ENCODE results near the gene FMNL2. TPM values are rescaled to one million over a fixed set of nuclear protein-coding genes. Genes with fewer than 3 reads are reported as not detected.

The FMNL2 gene
- total RNA-seq, 4 donors from 2014 or later = 23.5 to 28.0 (median 23.8) TPM

DNA sequence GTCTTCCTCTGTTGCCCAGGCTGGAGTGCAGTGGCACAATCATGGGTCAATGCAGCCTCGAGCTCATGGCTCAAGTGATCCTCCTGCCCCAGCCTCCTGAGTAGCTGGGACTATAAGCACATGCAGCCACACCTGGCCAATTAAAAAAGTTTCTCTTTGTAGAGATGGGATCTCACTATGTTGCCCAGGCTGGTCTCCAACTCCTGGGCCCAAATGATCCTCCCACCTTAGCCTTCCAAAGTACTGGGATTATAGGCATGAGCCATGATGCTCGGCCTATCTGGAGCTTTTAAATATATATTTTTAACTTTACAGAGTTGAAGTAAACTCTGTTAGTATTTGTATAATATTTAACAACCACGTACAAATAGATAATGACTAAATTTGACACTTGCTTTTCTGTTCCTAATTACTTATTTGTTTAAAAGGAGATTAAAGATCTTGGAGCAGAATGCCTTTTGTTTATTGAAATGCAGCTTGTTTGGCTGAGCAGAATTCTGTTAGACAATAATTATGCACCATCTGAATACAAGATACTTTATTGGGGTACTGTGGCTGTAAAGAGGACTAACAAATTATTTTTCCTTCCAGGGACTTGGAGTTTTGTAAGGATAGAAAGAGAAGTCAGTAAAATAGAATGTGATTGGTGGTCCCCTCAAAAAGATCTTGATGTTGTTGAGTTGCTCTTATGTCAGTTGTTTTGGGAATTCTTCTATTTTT lies 175.0 kb downstream of the FMNL2 start:
- 79% methylated on average over 3 of the region's 3 CpGs for WGBS
- Histone ChIP-seq H3K4me3 (no peak overlapping the region), H3K27me3 (no peaks in the 10 kb centered on the region), H3K36me3 (no peaks in the 10 kb centered on the region), H3K9me3 (no peaks in the 10 kb centered on the region), H3K4me1 (peaks cover 0 to 8% (median 7%) of the 10 kb centered on the region in 4 donors), H3K27ac (replicated peaks in 1 of 4) (no peak overlapping the region)
- TF ChIP-seq POLR2A (IDR thresholded peaks at IDR 0.05; ENCODE audit: low read depth) = no peak
- TF ChIP-seq, protein P1, sequence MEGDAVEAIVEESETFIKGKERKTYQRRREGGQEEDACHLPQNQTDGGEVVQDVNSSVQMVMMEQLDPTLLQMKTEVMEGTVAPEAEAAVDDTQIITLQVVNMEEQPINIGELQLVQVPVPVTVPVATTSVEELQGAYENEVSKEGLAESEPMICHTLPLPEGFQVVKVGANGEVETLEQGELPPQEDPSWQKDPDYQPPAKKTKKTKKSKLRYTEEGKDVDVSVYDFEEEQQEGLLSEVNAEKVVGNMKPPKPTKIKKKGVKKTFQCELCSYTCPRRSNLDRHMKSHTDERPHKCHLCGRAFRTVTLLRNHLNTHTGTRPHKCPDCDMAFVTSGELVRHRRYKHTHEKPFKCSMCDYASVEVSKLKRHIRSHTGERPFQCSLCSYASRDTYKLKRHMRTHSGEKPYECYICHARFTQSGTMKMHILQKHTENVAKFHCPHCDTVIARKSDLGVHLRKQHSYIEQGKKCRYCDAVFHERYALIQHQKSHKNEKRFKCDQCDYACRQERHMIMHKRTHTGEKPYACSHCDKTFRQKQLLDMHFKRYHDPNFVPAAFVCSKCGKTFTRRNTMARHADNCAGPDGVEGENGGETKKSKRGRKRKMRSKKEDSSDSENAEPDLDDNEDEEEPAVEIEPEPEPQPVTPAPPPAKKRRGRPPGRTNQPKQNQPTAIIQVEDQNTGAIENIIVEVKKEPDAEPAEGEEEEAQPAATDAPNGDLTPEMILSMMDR (IDR thresholded peaks at IDR 0.05) = no peak
- no peak for TF ChIP-seq POLR2AphosphoS5 (IDR thresholded peaks at IDR 0.05)
- no peak for TF ChIP-seq EP300 (IDR thresholded peaks at IDR 0.05)
- no peak for DNase-seq (ENCODE audit: extremely low spot score)
- intact Hi-C loops (cut with DNase I) = no loop called here

DNA sequence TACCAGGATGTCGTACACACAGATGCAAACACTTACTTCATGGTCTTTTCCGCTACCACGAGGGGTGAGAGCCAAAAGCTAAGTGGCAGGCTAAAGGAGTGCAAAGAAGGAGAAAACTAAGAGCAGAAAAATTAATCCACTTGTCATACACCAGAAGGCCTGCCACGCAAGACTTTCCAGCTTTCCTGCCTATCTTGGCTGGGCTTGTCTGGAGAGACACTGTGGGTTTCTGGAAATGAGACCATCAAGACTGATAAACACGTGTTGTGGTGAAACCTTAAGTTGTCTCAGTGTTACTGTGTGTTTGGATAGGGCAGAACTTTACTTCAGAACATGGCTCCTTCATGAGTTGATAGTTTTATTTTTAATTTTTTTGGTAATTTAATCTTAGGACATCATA lies 175.6 kb downstream of the FMNL2 start:
- 88% methylated on average over 5 of the region's 5 CpGs for WGBS
- intact Hi-C loops (cut with DNase I) = no loop called here
- Histone ChIP-seq H3K4me1 (peaks cover 0 to 8% (median 7%) of the 10 kb centered on the region in 4 donors), H3K27ac (replicated peaks in 1 of 4) (no peak overlapping the region), H3K9me3 (no peaks in the 10 kb centered on the region), H3K27me3 (no peaks in the 10 kb centered on the region), H3K4me3 (no peak overlapping the region), H3K36me3 (no peaks in the 10 kb centered on the region)
- DNase-seq (ENCODE audit: extremely low spot score) = no peak
- no peak for TF ChIP-seq POLR2A (IDR thresholded peaks at IDR 0.05; ENCODE audit: low read depth)

DNA sequence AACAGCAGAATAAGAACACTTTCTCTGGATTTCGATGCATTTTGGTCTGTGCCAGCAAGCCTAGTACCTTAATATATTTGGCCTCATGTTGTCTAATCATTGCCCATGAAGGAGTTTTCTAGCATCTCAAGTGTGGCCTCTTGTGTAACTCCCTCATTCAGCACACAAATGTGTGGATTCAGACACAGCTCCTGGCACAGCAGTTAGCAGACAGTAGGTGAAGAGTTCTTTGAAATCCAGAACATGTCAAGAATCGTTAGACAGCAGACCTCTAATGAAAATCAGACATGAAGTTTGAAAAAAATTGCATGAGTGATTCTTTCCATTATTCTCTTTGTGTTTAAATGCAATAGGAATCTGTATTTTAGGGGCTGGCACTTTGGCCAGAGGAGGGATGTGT lies 177.0 kb downstream of the FMNL2 start:
- intact Hi-C loops (cut with DNase I) = no loop called here
- 96% methylated on average over 2 of the region's 2 CpGs for WGBS
- no peak for DNase-seq (ENCODE audit: extremely low spot score)

DNA sequence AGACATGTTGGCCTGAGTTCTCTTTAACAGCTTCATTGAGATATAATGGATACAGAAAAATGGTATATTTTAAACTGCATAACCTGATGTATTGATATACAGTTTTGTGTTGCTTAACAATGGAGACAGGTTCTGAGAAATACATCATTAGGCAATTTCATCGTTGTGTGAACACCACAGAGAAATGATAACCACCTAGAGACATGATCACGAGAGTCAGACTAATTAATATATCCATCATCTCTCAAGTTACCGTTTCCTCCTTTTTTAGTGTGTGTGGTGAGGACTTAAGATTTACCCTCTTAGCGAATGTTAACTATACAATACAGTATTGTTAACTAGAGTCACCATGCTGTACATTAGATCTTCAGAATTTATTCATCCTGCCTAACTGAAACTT lies 178.1 kb downstream of the FMNL2 start:
- no peaks in the 10 kb centered on the region for H3K27me3 ChIP-seq
- intact Hi-C loops (cut with DNase I) = no loop called here
- no peak overlapping the region for H3K4me3 ChIP-seq
- TF ChIP-seq POLR2A (IDR thresholded peaks at IDR 0.05; ENCODE audit: low read depth) = no peak
- TF ChIP-seq POLR2AphosphoS5 (IDR thresholded peaks at IDR 0.05) = no peak
- TF ChIP-seq, protein P1 (IDR thresholded peaks at IDR 0.05) = no peak
- no peak for TF ChIP-seq EP300 (IDR thresholded peaks at IDR 0.05)
- DNase-seq (ENCODE audit: extremely low spot score) = no peak
- WGBS = 95% methylated on average over 4 of the region's 4 CpGs
- no peaks in the 10 kb centered on the region for H3K36me3 ChIP-seq
- no peak overlapping the region for H3K27ac ChIP-seq (replicated peaks in 1 of 4)
- peaks cover 0 to 8% (median 7%) of the 10 kb centered on the region in 4 donors for H3K4me1 ChIP-seq
- no peaks in the 10 kb centered on the region for H3K9me3 ChIP-seq

More for the DNA sequence above, 177.0 kb downstream of the FMNL2 start:
- TF ChIP-seq POLR2AphosphoS5 (IDR thresholded peaks at IDR 0.05) (no peak), POLR2A (IDR thresholded peaks at IDR 0.05; ENCODE audit: low read depth) (no peak), EP300 (IDR thresholded peaks at IDR 0.05) (no peak)
- TF ChIP-seq, protein P1 (IDR thresholded peaks at IDR 0.05) = no peak
- H3K27me3 ChIP-seq = no peaks in the 10 kb centered on the region
- H3K4me1 ChIP-seq = peaks cover 0 to 8% (median 7%) of the 10 kb centered on the region in 4 donors
- no peak overlapping the region for H3K27ac ChIP-seq (replicated peaks in 1 of 4)
- H3K36me3 ChIP-seq = no peaks in the 10 kb centered on the region
- no peaks in the 10 kb centered on the region for H3K9me3 ChIP-seq
- H3K4me3 ChIP-seq = no peak overlapping the region

DNA sequence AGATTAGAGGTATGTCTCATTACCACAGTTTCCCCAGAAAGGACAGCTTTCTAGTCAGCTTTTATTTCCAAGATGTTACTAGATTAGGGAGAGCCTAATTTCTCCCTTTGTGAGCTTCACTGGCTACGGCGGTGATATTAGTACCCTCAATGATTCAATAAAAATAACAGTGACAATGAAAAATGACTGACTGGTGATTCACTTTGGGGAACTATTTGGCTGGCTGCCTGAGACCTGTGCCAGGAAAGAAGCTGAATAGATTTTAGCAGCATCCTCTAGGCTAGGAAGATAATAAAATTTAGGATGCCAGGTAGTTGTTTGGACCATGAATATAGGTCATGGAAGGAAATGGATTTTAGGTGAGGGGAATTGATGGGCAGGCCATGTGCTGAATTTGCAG lies 178.7 kb downstream of the FMNL2 start:
- no peak for DNase-seq (ENCODE audit: extremely low spot score)
- intact Hi-C loops (cut with DNase I) = no loop called here
- H3K36me3 ChIP-seq = no peaks in the 10 kb centered on the region
- 32% methylated on average over 2 of the region's 2 CpGs for WGBS
- no peak overlapping the region for H3K27ac ChIP-seq (replicated peaks in 1 of 4)
- TF ChIP-seq POLR2AphosphoS5 (IDR thresholded peaks at IDR 0.05) (no peak), EP300 (IDR thresholded peaks at IDR 0.05) (no peak), POLR2A (IDR thresholded peaks at IDR 0.05; ENCODE audit: low read depth) (no peak)
- TF ChIP-seq, protein P1 (IDR thresholded peaks at IDR 0.05) = no peak
- H3K4me1 ChIP-seq = peaks cover 0 to 9% (median 7%) of the 10 kb centered on the region in 4 donors
- no peaks in the 10 kb centered on the region for H3K9me3 ChIP-seq
- no peaks in the 10 kb centered on the region for H3K27me3 ChIP-seq
- H3K4me3 ChIP-seq = no peak overlapping the region

Data from esophagus muscularis mucosa (tissue), 4 donors.